Measurements from ENCODE around the gene ZBTB47.
A peak's percentile ranks its signal among the peaks of the same experiment; 100 is the strongest.

Gene ZBTB47

DNA sequence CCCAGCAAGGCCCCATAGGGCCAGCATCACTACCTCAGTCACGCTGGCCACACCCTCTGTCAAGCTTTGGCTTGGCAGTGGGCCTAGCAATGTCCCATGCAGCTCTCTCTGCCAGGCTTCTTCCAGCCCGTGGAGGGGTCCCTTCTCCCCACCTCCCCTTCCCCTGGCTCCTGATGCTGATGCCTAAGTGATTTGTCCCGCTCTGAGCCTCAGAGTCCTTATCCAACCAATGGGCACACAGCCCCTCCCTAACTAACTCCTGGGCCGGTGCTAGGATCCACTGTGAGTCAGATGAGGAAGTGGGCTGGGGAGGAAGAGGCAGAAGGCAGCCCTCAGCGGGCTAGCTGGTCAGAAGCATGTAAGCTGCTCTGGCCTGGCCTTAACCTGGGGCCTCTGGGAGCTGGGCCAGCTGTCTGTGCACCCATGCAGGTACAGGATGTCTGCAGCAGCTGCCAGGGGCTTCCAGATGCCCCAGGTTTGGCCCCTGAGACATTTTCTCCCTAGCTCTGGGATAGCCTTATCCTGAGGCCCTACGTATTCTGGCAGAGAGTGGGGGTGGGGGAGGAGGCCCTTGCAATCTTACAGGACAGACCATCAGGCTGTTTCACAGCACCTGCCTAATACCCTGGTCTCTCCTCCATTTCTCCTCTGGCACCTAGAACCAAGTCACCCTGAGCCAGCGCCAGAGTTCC is 740 bp upstream of the ZBTB47 start:
- Histone ChIP-seq H3K4me3 (ENCODE audit: low read depth, low read length) (no peak overlapping the region), H3K27ac (ENCODE audit: low read depth, low read length) (peak overlapping the region; percentile 78), H3K4me1 (ENCODE audit: control insufficient read depth, insufficient read depth, low read length) (peaks cover 43% of the 10 kb centered on the region), H3K27me3 (ENCODE audit: control insufficient read depth, insufficient read depth, low read length) (no peaks in the 10 kb centered on the region), H3K9me3 (ENCODE audit: control insufficient read depth, insufficient read depth, low read length) (no peaks in the 10 kb centered on the region), H3K9ac (ENCODE audit: low read depth, low read length) (no peak overlapping the region), H3K36me3 (ENCODE audit: control insufficient read depth, insufficient read depth, low read length) (peaks cover 14% of the 10 kb centered on the region)

DNA sequence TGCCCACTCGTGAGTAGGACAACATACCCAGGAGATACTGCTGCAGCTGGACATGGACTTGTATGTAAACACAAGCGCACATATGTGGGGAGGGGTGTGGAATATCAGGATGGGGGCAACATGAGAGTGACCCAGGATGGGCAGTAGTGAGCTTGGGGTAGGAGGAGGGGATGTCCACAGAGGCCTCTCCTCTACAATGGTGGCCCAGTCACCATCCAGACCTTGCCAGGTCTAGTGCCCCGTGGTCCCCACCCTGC is 266 bp upstream of the ZBTB47 start:
- Histone ChIP-seq H3K4me1 (ENCODE audit: control insufficient read depth, insufficient read depth, low read length) (peaks cover 38% of the 10 kb centered on the region), H3K27me3 (ENCODE audit: control insufficient read depth, insufficient read depth, low read length) (no peaks in the 10 kb centered on the region), H3K9me3 (ENCODE audit: control insufficient read depth, insufficient read depth, low read length) (no peaks in the 10 kb centered on the region), H3K4me3 (ENCODE audit: low read depth, low read length) (peak overlapping the region; percentile 76), H3K9ac (ENCODE audit: low read depth, low read length) (no peak overlapping the region), H3K27ac (ENCODE audit: low read depth, low read length) (no peak overlapping the region), H3K36me3 (ENCODE audit: control insufficient read depth, insufficient read depth, low read length) (peaks cover 11% of the 10 kb centered on the region)

DNA sequence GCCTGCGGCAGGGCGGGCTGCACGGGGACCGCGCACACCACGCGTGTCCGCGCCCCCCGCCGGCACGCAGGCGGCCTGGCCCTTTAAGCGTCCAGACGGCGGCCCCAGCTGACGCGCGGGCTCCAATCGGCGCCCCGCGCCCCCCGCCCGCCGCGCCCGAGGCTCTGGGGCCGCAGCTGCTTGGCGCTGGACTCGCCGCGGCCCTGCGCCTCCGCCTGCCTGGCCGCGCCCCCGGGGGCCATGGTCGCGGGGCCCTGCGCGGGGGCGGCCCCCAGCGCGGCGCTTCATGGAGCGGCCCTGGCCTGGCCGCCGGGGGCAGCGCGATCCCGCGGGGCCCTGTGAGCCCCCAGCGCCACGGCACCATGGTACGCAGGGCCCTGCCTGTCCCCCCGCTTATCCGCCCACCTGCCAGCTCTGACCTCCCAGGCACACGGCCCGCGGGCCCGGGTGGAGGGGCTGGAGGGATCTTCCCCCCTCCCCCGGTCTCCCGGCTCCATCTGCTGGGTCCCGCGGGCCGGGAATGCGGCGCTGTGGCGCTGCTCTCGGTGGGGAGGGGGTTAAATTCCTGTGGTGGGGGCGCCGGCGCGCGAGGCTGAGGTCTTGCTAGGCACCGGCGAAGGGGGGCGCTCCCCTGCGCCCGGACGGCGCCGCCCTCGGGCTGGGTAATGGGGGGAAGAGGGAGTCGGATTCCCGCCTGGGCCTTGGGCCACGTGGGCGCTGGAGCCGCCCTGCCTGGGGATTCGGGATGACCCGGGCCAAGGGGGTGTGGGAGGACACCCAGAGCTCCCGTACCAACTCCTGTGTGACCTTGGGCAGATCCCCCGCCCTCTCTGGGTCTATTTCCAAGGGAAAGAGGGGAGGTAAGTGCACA is 1.1 kb downstream of the ZBTB47 start:
- H3K27me3 ChIP-seq (ENCODE audit: control insufficient read depth, insufficient read depth, low read length): no peaks in the 10 kb centered on the region
- H3K4me3 ChIP-seq (ENCODE audit: low read depth, low read length): peak overlapping the region; percentile 76
- 0 out of 2 replicates have a peak, but pooled peaks cover 6% of the 10 kb centered on the region for H3K36me3 ChIP-seq (ENCODE audit: control insufficient read depth, insufficient read depth, low read length)
- peaks cover 38% of the 10 kb centered on the region for H3K4me1 ChIP-seq (ENCODE audit: control insufficient read depth, insufficient read depth, low read length)
- no peaks in the 10 kb centered on the region for H3K9me3 ChIP-seq (ENCODE audit: control insufficient read depth, insufficient read depth, low read length)
- peak overlapping the region; percentile 52 for H3K27ac ChIP-seq (ENCODE audit: low read depth, low read length)
- peak overlapping the region; percentile 50 for H3K9ac ChIP-seq (ENCODE audit: low read depth, low read length)

DNA sequence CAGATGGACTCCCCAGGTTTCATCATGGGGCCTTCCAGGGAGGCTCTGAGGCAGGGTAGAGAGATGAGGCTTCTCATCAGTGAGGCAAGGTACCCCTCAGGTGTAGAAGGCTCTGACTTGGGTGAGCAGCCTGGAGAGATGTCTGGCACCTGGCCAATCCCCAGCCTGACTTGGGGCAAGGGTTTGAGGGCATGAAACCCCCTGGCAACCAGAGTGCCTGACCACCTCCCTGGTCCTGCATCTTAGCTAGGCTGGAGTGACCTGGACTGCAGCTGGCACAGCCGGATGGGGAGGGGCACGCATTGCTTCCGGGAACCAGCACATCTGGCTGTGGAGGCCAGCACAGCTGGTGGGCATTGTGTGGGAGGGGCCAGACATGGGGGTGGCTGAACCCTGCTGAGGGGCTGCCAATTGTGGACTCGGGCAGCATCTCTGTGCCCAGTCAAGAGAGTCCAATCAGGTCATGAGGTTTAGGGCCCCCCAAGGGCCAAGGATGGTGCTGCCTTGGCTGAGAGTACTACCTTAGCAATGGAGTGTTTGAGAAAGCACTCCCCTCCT is 1.9 kb downstream of the ZBTB47 start:
- Histone ChIP-seq H3K4me1 (ENCODE audit: control insufficient read depth, insufficient read depth, low read length) (peaks cover 38% of the 10 kb centered on the region), H3K9ac (ENCODE audit: low read depth, low read length) (0 out of 2 replicates have a peak overlapping the region, but pooled peaks have one; percentile 39), H3K36me3 (ENCODE audit: control insufficient read depth, insufficient read depth, low read length) (0 out of 2 replicates have a peak, but pooled peaks cover 3% of the 10 kb centered on the region), H3K27ac (ENCODE audit: low read depth, low read length) (peak overlapping the region; percentile 5), H3K4me3 (ENCODE audit: low read depth, low read length) (peak overlapping the region; percentile 76; the same call in 1 of the 2 replicates), H3K9me3 (ENCODE audit: control insufficient read depth, insufficient read depth, low read length) (no peaks in the 10 kb centered on the region), H3K27me3 (ENCODE audit: control insufficient read depth, insufficient read depth, low read length) (no peaks in the 10 kb centered on the region)

DNA sequence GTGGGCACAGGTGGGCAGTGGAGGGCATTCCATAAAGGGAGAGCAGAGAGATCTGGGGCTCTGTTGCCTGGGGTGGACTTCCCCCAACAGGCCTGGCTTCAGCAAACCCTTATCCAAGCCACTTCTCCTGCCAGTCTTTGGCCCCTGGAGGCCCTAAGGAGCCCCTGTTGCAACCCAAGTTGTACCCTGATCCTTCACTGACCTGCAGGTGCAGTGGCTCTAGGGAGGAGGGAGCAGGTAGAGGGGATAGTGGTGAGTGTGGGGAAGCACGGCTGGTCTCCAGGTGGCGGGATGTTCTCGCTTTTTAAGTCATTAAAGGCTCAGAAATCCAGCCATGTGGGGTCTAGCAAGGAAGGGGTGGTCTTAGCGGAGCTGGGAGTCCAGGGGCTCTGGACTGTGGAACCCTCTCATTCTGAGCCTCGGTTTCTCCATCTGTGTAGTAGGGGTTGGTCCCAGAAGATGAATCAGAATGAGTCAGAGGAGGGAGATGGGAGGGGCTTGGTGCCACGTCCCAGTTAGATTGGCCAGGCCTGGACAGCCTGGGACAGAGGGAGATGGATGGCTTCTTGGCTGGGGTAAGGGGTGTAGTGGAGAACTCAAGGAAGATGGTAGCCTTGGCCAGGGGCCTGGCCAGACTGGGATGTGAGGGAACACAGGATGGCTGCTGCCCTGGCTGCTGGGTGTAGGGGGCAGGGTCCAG is 2.6 kb downstream of the ZBTB47 start:
- no peaks in the 10 kb centered on the region for H3K27me3 ChIP-seq (ENCODE audit: control insufficient read depth, insufficient read depth, low read length)

DNA sequence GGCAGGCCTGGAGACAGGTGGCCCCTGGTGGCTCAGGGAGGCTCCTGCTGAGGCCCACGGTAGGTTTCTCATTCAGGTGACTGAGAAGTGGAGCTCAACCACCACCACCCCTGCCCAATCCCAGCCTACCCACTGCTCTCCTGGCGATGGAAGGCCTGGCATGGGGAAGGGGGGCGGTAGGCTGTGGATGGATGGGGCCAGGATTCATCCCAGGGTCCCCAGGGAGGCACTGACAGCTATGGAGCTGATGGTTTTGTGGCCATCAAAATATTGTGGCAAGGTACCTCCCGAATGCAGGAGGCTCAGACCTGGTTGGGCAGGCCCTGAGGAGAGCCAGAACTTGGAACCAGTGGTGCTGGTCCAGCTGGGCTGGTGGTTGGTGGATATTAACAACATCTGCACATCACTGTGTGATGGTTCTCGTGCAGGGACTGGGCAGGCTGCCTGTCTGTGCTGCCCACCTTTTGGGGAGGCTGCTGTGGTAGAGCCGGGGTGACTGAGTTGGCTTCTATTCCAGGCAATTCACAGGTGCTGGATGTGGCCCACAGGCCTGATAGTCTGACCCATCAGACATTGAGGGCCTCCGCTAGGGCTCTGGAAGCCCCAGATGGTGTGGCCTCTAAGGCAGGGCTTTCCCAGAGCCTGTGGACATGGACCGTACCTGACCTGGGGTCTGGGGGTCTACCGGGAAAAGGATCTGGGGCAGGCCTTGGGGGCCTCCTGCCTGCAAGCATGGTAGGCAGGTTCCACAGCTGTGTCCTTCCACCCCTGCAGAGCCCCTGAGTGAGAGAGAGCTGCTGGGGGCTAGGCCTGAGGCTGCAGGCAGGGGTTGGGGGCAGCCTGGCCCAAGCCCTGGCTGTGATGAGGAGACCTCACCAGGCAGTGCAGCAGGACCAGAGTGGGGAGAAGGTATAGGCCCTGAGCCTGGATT is 3.4 kb downstream of the ZBTB47 start:
- Histone ChIP-seq H3K27ac (ENCODE audit: low read depth, low read length) (no peak overlapping the region), H3K9me3 (ENCODE audit: control insufficient read depth, insufficient read depth, low read length) (no peaks in the 10 kb centered on the region), H3K27me3 (ENCODE audit: control insufficient read depth, insufficient read depth, low read length) (no peaks in the 10 kb centered on the region), H3K36me3 (ENCODE audit: control insufficient read depth, insufficient read depth, low read length) (0 out of 2 replicates have a peak, but pooled peaks cover 3% of the 10 kb centered on the region), H3K4me1 (ENCODE audit: control insufficient read depth, insufficient read depth, low read length) (peaks cover 28% of the 10 kb centered on the region), H3K9ac (ENCODE audit: low read depth, low read length) (no peak overlapping the region), H3K4me3 (ENCODE audit: low read depth, low read length) (no peak overlapping the region)

More for the DNA sequence above, 2.6 kb downstream of the ZBTB47 start:
- Histone ChIP-seq H3K4me3 (ENCODE audit: low read depth, low read length) (no peak overlapping the region), H3K9ac (ENCODE audit: low read depth, low read length) (no peak overlapping the region), H3K36me3 (ENCODE audit: control insufficient read depth, insufficient read depth, low read length) (0 out of 2 replicates have a peak, but pooled peaks cover 3% of the 10 kb centered on the region), H3K9me3 (ENCODE audit: control insufficient read depth, insufficient read depth, low read length) (no peaks in the 10 kb centered on the region), H3K4me1 (ENCODE audit: control insufficient read depth, insufficient read depth, low read length) (peaks cover 36% of the 10 kb centered on the region), H3K27ac (ENCODE audit: low read depth, low read length) (no peak overlapping the region)

DNA sequence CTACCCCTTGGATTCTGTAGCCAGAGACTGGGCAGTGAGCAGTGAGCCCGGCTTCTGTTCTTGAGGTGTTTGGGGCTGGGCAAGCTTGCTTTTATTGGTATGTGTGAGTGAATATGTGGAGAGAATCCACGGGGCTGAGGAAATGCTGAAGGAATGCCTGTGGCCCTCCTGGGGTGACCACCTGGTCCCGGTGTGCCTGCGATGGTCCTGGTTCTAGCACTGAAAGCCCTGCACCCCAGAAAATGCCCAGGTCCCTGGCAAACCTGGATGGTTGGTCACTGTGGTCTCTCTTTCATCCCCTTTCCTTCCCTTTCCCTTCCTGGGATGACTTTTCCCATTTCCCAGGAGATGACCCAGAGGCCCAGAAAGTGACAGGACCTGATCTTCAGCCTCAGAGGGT is 4.2 kb downstream of the ZBTB47 start:
- Histone ChIP-seq H3K36me3 (ENCODE audit: control insufficient read depth, insufficient read depth, low read length) (0 out of 2 replicates have a peak, but pooled peaks cover 3% of the 10 kb centered on the region), H3K27ac (ENCODE audit: low read depth, low read length) (no peak overlapping the region), H3K9me3 (ENCODE audit: control insufficient read depth, insufficient read depth, low read length) (no peaks in the 10 kb centered on the region), H3K9ac (ENCODE audit: low read depth, low read length) (no peak overlapping the region), H3K27me3 (ENCODE audit: control insufficient read depth, insufficient read depth, low read length) (no peaks in the 10 kb centered on the region), H3K4me3 (ENCODE audit: low read depth, low read length) (no peak overlapping the region), H3K4me1 (ENCODE audit: control insufficient read depth, insufficient read depth, low read length) (peaks cover 21% of the 10 kb centered on the region)

DNA sequence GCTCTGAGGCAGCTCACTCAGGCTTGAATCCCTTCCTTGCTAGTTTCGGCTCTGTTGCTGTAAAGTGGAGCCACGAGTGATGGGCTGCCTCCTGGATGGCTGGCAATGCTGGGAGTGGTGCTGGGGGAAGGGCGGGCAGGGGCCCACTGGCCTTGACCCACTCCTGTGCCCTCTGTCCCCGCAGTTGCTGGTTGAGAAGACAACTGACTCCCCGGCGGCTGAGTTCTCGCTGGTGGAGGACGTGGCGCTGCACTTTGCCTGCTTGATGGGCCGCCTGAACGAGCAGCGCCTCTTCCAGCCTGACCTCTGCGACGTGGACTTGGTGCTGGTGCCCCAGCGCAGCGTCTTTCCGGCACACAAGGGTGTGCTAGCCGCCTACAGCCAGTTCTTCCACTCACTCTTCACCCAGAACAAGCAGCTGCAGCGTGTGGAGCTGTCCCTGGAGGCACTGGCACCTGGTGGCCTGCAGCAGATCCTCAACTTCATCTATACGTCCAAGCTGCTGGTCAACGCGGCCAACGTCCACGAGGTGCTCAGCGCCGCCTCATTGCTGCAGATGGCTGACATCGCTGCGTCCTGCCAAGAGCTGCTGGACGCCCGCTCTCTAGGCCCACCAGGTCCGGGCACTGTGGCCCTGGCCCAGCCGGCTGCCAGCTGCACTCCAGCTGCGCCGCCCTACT is 4.7 kb downstream of the ZBTB47 start:
- Histone ChIP-seq H3K27ac (ENCODE audit: low read depth, low read length) (no peak overlapping the region), H3K36me3 (ENCODE audit: control insufficient read depth, insufficient read depth, low read length) (0 out of 2 replicates have a peak, but pooled peaks cover 3% of the 10 kb centered on the region), H3K9me3 (ENCODE audit: control insufficient read depth, insufficient read depth, low read length) (no peaks in the 10 kb centered on the region), H3K9ac (ENCODE audit: low read depth, low read length) (no peak overlapping the region), H3K27me3 (ENCODE audit: control insufficient read depth, insufficient read depth, low read length) (no peaks in the 10 kb centered on the region), H3K4me3 (ENCODE audit: low read depth, low read length) (no peak overlapping the region), H3K4me1 (ENCODE audit: control insufficient read depth, insufficient read depth, low read length) (peaks cover 15% of the 10 kb centered on the region)

DNA sequence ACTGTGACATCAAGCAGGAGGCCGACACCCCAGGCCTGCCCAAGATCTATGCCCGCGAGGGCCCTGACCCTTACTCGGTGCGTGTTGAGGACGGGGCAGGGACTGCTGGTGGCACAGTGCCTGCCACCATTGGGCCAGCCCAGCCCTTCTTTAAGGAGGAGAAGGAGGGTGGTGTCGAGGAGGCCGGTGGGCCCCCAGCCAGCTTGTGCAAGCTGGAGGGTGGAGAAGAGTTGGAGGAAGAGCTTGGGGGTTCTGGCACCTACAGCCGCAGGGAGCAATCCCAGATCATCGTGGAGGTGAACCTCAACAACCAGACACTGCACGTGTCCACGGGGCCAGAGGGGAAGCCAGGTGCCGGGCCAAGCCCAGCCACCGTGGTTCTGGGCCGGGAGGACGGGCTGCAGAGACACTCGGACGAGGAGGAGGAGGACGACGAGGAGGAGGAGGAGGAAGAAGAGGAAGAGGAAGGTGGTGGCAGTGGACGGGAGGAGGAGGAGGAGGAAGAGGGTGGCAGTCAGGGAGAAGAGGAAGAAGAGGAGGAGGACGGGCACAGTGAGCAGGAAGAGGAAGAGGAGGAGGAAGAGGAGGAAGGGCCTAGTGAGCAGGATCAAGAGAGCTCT is 5.4 kb downstream of the ZBTB47 start:
- Histone ChIP-seq H3K9ac (ENCODE audit: low read depth, low read length) (no peak overlapping the region), H3K4me1 (ENCODE audit: control insufficient read depth, insufficient read depth, low read length) (peaks cover 10% of the 10 kb centered on the region; the same call in 1 of the 2 replicates), H3K4me3 (ENCODE audit: low read depth, low read length) (no peak overlapping the region), H3K9me3 (ENCODE audit: control insufficient read depth, insufficient read depth, low read length) (no peaks in the 10 kb centered on the region), H3K27ac (ENCODE audit: low read depth, low read length) (no peak overlapping the region), H3K36me3 (ENCODE audit: control insufficient read depth, insufficient read depth, low read length) (0 out of 2 replicates have a peak, but pooled peaks cover 3% of the 10 kb centered on the region), H3K27me3 (ENCODE audit: control insufficient read depth, insufficient read depth, low read length) (no peaks in the 10 kb centered on the region)
